A673 (cell line): ENCODE data around the gene GRIN2A. TPM values are rescaled to one million over a fixed set of nuclear protein-coding genes. Genes with fewer than 3 reads are reported as not detected.

Source experiments
- BruUV-seq: library from RNA; stranded (reverse); fragments of 400-500 nt; replicated peaks from 2 replicates; lab custom pipeline; 2021; lab: Mats Ljungman, UMichigan
- CTCF ChIA-PET: fragments of 300-600 bp; sonication (Branson Sonifier 250); formaldehyde crosslinking; loops from one replicate; lab custom pipeline; 2022; ENCODE audit warnings: antibody characterized with exemption; lab: Charles Lee
- POLR2A ChIA-PET: fragments of 300-600 bp; sonication (Branson Sonifier 250); formaldehyde crosslinking; loops from one replicate; lab custom pipeline; 2022; ENCODE audit warnings: antibody characterized with exemption; ENCODE audit not compliant: low non-redundant PET; lab: Charles Lee
- DNase-seq: peaks from one replicate; pipeline ENCODE4 v3.0.0-alpha.2; 2015; ENCODE audit warnings: low spot score
- H3K27ac ChIP-seq: fragments of 200-600 bp; sonication (generic); 2 replicates; pipeline ENCODE4 v1.5.1; 2016; ENCODE audit warnings: mixed run types, low read depth, mild to moderate bottlenecking, mixed read lengths, antibody characterized with exemption, low read length; ENCODE audit not compliant: poor library complexity, severe bottlenecking
- H3K27me3 ChIP-seq: fragments of 200-600 bp; sonication (generic); replicated peaks from 2 replicates; pipeline ENCODE4 v1.6.1; 2017; ENCODE audit warnings: mixed run types, low read depth, mild to moderate bottlenecking, mixed read lengths, antibody characterized with exemption, low read length; ENCODE audit not compliant: insufficient read depth, poor library complexity
- H3K36me3 ChIP-seq: fragments of 200-600 bp; sonication (generic); 2 replicates; pipeline ENCODE4 v1.6.1; 2016; ENCODE audit warnings: mixed run types, mild to moderate bottlenecking, mixed read lengths, antibody characterized with exemption, low read length; ENCODE audit not compliant: insufficient read depth, poor library complexity, severe bottlenecking
- H3K4me1 ChIP-seq: fragments of 200-600 bp; sonication (generic); 2 replicates; pipeline ENCODE4 v1.6.1; 2017; ENCODE audit warnings: mixed run types, mild to moderate bottlenecking, mixed read lengths, antibody characterized with exemption, low read length; ENCODE audit not compliant: insufficient read depth, poor library complexity, severe bottlenecking
- H3K4me3 ChIP-seq: fragments of 200-600 bp; sonication (generic); 2 replicates; pipeline ENCODE4 v1.5.1; 2016; ENCODE audit warnings: low read depth, mixed run types, mild to moderate bottlenecking, mixed read lengths, low read length; ENCODE audit not compliant: poor library complexity, severe bottlenecking
- H3K9me3 ChIP-seq: fragments of 200-600 bp; sonication (generic); 2 replicates; pipeline ENCODE4 v1.6.1; 2016; ENCODE audit warnings: mixed run types, low read depth, mild to moderate bottlenecking, mixed read lengths, antibody characterized with exemption, low read length; ENCODE audit not compliant: poor library complexity, severe bottlenecking
- EZH2 ChIP-seq: fragments of 200-600 bp; sonication (generic); IDR thresholded peaks from 2 replicates; pipeline ENCODE4 v1.6.1; 2017; ENCODE audit warnings: borderline replicate concordance, low read depth, mild to moderate bottlenecking, mixed read lengths, antibody characterized with exemption, low read length; ENCODE audit not compliant: poor library complexity, severe bottlenecking
- intact Hi-C: fragments of 100-400 bp; cut with micrococcal nuclease; formaldehyde crosslinking; loops from one replicate; pipeline ENCODE4 v1.10.0; 2022; ENCODE audit not compliant: unreplicated experiment
- total RNA-seq: library from RNA; stranded (reverse); gene quantifications from 2 replicates; pipeline ENCODE4 v1.2.3, GENCODE V29; 2021
- TF ChIP-seq, protein P1 (sequence below): fragments of 300-800, 200-600 bp; sonication (generic); conservative IDR thresholded peaks from 2 replicates; pipeline ENCODE4 v1.5.1; 2017; ENCODE audit warnings: low read depth, mild to moderate bottlenecking, antibody characterized with exemption, low read length, moderate library complexity, mixed read lengths

The GRIN2A gene
- total RNA-seq, 1 experiment from 2014 or later = 1.2 TPM

DNA sequence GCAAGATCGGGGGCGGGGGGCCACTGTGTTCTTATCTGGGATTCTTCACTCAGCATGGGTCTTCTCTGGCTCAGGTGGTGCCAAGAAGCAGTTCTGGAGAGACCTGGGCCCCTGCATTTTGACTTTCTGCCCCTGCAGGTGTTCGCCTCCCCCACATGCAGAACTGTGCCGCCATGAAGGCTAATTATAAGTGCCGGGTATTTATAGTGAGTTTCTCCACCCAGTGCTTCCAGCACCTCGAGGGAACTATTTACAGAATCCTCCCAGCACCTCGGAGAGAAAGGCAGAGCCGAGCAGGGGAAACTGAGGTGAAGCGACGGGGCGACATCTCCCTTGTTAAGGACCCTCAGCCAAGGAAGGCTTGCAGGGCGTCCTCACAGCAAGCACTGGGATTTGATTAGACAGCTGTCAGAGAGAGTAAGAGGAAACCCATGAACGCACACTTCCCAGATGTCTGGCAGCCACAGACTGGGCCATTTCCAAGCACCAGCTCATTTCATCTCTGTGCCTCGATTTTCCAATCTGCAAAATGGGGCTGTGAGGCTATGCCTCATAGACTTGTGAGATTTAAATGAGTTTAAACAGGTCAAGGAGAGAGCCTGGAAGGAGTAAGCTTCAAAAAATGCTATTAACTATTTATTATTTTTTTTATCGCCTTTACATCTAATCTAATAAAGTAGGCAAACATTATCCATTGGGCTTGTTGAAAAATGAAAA is 36.4 kb upstream of the GRIN2A start:
- POLR2A ChIA-PET = no interaction called here

DNA sequence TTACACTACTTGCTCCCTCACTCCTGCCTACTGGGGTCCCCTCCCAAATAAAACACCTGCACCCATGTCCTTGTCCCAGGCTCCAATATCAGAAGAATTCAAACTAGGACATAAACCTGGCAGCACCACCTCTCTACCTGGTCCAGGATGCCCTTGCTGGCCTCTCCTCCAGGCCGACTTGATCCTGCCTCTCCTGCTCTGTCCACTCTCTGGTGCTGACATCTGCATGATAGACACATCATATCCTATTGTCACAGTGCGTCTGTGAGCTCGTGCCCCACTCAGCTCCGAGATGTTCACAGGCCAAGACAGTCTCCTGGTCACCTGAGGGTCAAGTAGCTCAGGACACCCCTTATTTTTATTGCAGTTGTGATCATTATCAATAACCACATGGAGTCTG is 31.5 kb upstream of the GRIN2A start:
- Histone ChIP-seq H3K27me3 (peaks cover 23% of the 10 kb centered on the region), H3K36me3 (no peaks in the 10 kb centered on the region), H3K4me3 (no peak overlapping the region), H3K9me3 (no peaks in the 10 kb centered on the region), H3K4me1 (no peaks in the 10 kb centered on the region), H3K27ac (no peak overlapping the region)
- TF ChIP-seq EZH2 = no peak
- TF ChIP-seq, protein P1, sequence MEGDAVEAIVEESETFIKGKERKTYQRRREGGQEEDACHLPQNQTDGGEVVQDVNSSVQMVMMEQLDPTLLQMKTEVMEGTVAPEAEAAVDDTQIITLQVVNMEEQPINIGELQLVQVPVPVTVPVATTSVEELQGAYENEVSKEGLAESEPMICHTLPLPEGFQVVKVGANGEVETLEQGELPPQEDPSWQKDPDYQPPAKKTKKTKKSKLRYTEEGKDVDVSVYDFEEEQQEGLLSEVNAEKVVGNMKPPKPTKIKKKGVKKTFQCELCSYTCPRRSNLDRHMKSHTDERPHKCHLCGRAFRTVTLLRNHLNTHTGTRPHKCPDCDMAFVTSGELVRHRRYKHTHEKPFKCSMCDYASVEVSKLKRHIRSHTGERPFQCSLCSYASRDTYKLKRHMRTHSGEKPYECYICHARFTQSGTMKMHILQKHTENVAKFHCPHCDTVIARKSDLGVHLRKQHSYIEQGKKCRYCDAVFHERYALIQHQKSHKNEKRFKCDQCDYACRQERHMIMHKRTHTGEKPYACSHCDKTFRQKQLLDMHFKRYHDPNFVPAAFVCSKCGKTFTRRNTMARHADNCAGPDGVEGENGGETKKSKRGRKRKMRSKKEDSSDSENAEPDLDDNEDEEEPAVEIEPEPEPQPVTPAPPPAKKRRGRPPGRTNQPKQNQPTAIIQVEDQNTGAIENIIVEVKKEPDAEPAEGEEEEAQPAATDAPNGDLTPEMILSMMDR = no peak
- ChIA-PET POLR2A (no interaction called here), CTCF (no interaction called here)
- intact Hi-C loops = no loop called here
- DNase-seq = no peak
- no TSS peak for BruUV-seq

More for the DNA sequence above, 36.4 kb upstream of the GRIN2A start:
- TF ChIP-seq, protein P1 = no peak
- TF ChIP-seq EZH2 = no peak
- Histone ChIP-seq H3K36me3 (no peaks in the 10 kb centered on the region), H3K4me3 (no peak overlapping the region), H3K9me3 (no peaks in the 10 kb centered on the region), H3K27ac (no peak overlapping the region), H3K27me3 (peaks cover 54% of the 10 kb centered on the region), H3K4me1 (no peaks in the 10 kb centered on the region)
- intact Hi-C loops = no loop called here
- CTCF ChIA-PET = no interaction called here
- DNase-seq = no peak
- BruUV-seq = no TSS peak

DNA sequence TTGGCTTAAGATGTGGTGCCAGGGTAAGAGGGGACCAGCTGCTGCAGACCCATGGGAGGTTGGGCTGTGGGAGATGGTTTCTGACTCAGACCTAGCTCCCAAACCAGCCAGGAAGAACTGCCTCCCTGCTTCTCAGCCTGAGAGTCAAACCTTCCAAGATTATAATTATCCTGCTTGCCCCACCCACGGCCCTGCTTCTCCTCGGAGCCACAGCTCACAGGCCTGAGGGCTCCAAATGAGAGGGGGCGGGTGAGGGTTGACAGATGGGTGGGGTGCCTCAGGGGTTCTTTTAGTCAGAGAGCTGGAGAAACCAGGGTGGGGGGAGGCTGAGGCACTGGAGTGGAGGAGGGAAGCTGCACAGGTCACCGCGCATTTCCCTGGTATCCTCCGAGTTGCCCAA is 28.7 kb upstream of the GRIN2A start:
- BruUV-seq = no TSS peak
- Histone ChIP-seq H3K9me3 (no peaks in the 10 kb centered on the region), H3K27me3 (peaks cover 2% of the 10 kb centered on the region), H3K4me1 (no peaks in the 10 kb centered on the region), H3K27ac (no peak overlapping the region), H3K4me3 (no peak overlapping the region), H3K36me3 (no peaks in the 10 kb centered on the region)
- DNase-seq = no peak
- ChIA-PET CTCF (no interaction called here), POLR2A (no interaction called here)
- intact Hi-C loops = no loop called here
- TF ChIP-seq EZH2 = no peak
- TF ChIP-seq, protein P1 = no peak
